BJ (cell line): ENCODE measurements around the gene PIGQ. TPM values are rescaled to one million over a fixed set of nuclear protein-coding genes. Genes with fewer than 3 reads are reported as not detected.

Experiments
- CTCF ChIA-PET: fragments of 350-600 bp; formaldehyde crosslinking; extraction: SDS; loops from one replicate; lab custom pipeline; 2021; ENCODE audit warnings: antibody characterized with exemption, inconsistent platforms; lab: Yijun Ruan, JAX
- POLR2A ChIA-PET: fragments of 300-600 bp; sonication (Branson Sonifier 250); formaldehyde crosslinking; extraction: SDS; loops from one replicate; lab custom pipeline; 2021; ENCODE audit warnings: antibody characterized with exemption; lab: Charles Lee
- DNase-seq: peaks from one replicate; pipeline ENCODE4 v3.0.0-alpha.2; 2011; ENCODE audit warnings: low read depth
- H3K27me3 ChIP-seq: 2 replicates; pipeline ENCODE4 v1.6.0; 2011; ENCODE audit warnings: low read length; ENCODE audit not compliant: control insufficient read depth, insufficient read depth
- H3K36me3 ChIP-seq: 2 replicates; pipeline ENCODE4 v1.5.1; 2011; ENCODE audit warnings: low read length; ENCODE audit not compliant: control insufficient read depth, insufficient read depth
- H3K4me3 ChIP-seq: 2 replicates; pipeline ENCODE4 v1.5.1; 2011; ENCODE audit warnings: low read depth, mild to moderate bottlenecking, control low read depth, low read length
- polyA plus RNA-seq: library from polyadenylated mRNA; depleted of rRNA; stranded (reverse); fragments of >200 nt; gene quantifications from 2 replicates; pipeline ENCODE4 v1.2.3, GENCODE V29; 2011
- TF ChIP-seq, protein P1 (sequence below): IDR thresholded peaks from 2 replicates; pipeline ENCODE4 v1.5.1; 2011; ENCODE audit warnings: low read depth, mild to moderate bottlenecking, control low read depth, inconsistent platforms, low read length, moderate library complexity; ENCODE audit not compliant: insufficient read depth

Gene PIGQ
- polyA plus RNA-seq, 1 experiment: 26.6 TPM

DNA sequence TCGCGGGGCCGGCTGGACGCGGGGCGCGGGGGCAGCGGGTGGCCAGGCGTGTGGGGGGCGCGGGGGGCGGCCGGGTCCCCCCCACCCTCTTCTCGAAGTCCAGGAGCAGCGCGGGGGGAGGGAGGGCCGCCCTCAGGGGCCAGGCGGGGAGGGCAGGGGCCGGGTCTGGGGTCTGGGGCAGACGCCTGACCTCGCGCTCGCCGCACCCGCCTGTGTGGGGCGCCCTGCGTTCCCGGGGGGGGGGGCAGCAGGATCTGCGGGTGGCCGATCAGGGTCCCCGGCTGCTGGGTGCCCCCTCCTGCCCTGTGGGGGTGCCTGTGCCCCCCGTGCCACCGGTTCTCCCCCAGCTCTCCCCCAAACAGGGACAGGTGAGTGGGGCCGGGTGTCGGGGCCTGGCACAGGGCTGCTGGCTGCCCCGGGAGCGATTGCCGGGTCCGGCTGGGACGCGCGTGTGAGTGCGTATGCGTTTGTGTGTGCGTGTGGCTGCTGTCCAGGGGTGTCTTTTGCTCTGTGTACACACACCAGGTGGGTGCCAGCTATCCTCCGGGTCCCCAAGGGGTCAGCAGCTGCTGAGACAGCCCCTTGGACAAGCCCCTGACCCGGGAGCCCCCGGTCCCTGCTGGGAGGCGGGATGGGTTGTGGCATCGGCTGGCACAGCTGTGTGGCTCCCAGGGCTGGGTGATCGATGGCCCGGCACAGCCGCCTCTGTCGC lies 8.9 kb upstream of the PIGQ start:
- POLR2A ChIA-PET: no interaction called here
- Histone ChIP-seq H3K27me3 (peaks cover 13% of the 10 kb centered on the region), H3K4me3 (no peak overlapping the region), H3K36me3 (no peaks in the 10 kb centered on the region)
- CTCF ChIA-PET: no interaction called here
- no peak for DNase-seq
- TF ChIP-seq, protein P1, sequence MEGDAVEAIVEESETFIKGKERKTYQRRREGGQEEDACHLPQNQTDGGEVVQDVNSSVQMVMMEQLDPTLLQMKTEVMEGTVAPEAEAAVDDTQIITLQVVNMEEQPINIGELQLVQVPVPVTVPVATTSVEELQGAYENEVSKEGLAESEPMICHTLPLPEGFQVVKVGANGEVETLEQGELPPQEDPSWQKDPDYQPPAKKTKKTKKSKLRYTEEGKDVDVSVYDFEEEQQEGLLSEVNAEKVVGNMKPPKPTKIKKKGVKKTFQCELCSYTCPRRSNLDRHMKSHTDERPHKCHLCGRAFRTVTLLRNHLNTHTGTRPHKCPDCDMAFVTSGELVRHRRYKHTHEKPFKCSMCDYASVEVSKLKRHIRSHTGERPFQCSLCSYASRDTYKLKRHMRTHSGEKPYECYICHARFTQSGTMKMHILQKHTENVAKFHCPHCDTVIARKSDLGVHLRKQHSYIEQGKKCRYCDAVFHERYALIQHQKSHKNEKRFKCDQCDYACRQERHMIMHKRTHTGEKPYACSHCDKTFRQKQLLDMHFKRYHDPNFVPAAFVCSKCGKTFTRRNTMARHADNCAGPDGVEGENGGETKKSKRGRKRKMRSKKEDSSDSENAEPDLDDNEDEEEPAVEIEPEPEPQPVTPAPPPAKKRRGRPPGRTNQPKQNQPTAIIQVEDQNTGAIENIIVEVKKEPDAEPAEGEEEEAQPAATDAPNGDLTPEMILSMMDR: no peak

DNA sequence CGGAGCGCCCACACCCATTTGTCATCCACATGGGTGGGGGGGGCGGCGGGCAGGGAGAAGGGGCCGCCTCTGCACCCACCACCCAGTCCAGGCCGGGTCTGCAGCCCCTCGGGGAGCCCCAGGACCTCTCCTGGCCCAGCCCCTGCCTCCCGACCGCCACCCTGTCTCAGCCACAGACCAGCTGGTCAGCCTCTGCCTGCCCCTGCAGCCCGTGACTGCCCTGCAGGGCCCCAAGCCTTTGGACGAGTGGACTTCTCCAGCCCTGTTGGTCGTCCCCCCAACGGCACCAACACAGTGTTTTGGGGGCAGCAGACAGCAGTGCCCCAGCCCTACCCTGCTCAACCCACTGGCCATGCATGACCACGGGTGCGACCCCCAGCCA lies 8.4 kb upstream of the PIGQ start:
- TF ChIP-seq, protein P1: no peak

DNA sequence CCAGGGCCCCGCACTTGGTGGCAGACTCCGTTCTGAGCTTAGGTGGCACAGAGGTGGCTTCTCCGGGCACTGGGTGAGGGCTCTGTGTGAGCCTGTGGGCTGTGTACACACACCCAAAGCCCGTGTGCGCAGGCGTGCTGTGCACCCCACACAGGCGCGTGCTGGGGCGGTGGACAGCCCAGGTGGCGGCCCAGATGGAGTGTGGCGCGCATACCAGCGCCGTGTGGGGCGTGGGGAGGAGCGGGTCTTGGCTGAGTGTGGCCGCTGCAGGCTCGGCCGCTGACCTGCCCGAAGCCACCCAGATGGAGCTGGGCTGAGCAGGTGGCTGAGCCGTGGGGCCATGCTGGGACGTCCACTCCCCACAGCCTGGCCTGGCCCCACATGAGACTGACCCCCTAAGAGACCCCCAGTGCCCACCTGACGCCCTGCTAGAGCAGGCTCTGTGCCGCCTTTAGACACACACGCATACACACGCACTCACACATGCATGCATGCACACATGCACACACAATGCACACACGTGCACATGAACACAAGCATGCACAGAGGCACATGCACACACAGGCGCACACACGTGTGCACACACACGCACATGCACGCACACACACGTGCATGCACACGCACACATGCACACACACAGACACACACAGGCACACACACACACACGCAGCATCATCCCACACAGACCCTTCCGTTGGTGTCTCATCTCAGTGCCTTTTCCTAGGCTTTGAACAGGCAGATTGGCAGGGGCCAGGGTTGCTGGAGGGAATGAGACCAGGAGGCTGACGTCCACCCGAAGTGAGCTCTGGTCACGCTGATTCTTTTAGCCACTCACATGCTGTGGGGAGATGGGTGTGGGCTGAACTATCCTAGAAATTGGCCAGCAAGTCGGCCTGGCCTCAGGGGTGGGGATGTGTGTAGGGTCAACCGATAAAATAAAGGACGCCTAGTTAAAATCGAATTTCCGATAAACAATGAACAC lies 7.5 kb upstream of the PIGQ start:
- ChIA-PET POLR2A (no interaction called here), CTCF (no interaction called here)
- peaks cover 13% of the 10 kb centered on the region for H3K27me3 ChIP-seq
- H3K4me3 ChIP-seq: no peak overlapping the region
- no peak for DNase-seq
- TF ChIP-seq, protein P1: no peak
- H3K36me3 ChIP-seq: no peaks in the 10 kb centered on the region

More for the DNA sequence above, 8.4 kb upstream of the PIGQ start:
- H3K27me3 ChIP-seq: peaks cover 13% of the 10 kb centered on the region
- ChIA-PET POLR2A (no interaction called here), CTCF (no interaction called here)
- no peak overlapping the region for H3K4me3 ChIP-seq
- no peak for DNase-seq
- no peaks in the 10 kb centered on the region for H3K36me3 ChIP-seq

DNA sequence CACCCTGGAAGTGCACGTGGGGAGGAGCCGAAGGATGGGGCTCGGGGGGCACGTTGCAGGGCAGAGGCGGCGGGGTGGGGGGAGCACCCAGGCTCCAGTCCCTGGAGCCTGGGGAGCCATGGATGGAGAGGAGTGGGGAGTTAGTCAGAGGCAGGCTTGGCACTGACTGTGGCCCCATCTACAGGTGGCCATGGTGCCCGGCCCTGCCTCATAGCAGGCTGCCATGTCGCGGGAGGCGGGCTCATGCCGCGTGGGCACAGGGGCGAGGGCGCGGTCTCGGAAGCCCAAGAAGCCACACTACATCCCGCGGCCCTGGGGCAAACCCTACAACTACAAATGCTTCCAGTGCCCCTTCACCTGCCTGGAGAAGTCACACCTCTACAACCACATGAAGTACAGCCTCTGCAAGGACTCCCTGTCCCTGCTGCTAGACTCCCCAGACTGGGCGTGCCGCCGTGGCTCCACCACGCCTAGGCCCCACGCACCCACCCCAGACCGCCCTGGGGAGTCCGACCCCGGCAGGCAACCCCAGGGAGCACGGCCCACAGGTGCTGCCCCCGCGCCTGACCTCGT lies 6.6 kb upstream of the PIGQ start:
- ChIA-PET CTCF (no interaction called here), POLR2A (no interaction called here)
- H3K27me3 ChIP-seq: peaks cover 13% of the 10 kb centered on the region
- no peak for DNase-seq
- TF ChIP-seq, protein P1: no peak
- no peak overlapping the region for H3K4me3 ChIP-seq
- no peaks in the 10 kb centered on the region for H3K36me3 ChIP-seq
